ENCODE data around the gene IL12RB2. TPM values are rescaled to one million over a fixed set of nuclear protein-coding genes. Genes with fewer than 3 reads are reported as not detected.

IL12RB2 gene
- total and polyA plus RNA-seq, 2 of the 13 experiments (the other 11 are each of a cell fraction or from before 2014, with no cell fraction given), result not detected

DNA sequence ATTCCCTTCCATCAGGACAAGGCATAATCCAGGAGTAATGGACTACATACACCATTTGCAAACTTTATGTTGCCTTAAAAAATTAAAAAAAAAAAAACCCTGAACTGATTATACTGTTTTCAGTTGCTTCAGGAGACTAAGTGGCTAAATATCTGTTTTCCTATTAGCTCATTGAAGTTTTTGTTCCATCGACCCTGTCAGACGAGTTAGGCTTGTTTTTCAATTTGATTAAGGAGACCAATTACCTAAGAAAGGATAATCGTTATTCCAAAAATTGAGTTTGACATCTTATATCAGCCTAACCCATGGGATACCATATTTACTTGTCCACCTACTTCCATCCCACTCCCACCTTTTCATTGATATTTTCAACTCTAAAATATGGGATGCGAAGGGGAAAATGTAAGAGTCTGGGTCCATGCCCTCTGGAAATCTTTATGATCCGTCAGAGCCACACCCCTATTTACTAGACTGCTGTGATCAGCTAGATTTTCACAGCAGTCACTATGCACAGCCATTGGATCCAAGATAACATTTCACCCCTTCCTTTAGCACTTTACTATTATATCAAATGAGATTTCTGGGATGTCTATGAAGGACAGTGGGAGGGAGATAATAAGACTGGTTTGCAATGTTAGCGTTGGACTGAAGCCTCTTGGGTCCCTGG lies 41.0 kb downstream of the IL12RB2 start (continued):
- TF ChIP-seq MBD4 (IDR thresholded peaks at IDR 0.05; ENCODE audit: borderline replicate concordance, low read length) (no peak), BCL6 (CRISPR knock-in tag; IDR thresholded peaks at IDR 0.05) (no peak)

- POLR2A ChIA-PET, result no interaction called here
- no peak overlapping the region for H2AFZ ChIP-seq (ENCODE audit: low read length)
- no peak overlapping the region for H3K4me3 ChIP-seq (replicated peaks in 1 of 3; ENCODE audit: insufficient read depth in 1 of 3, low read depth in 2 of 3, low read length in 3 of 3)
- H3K9ac ChIP-seq (ENCODE audit: insufficient read depth, low read depth, low read length), result no peak overlapping the region
- no peak for DNase-seq (ENCODE audit: low spot score)
- no peaks in the 10 kb centered on the region for H4K20me1 ChIP-seq (ENCODE audit: insufficient read depth, low read length)
- no CpG with 5 or more reads among the region's 2 CpGs for WGBS (ENCODE audit: low lambda C conversion rate)
- H3K27me3 ChIP-seq (ENCODE audit: control insufficient read depth in 1 of 2, insufficient read depth in 2 of 2, low read length in 2 of 2), result no peaks in the 10 kb centered on the region
- no peak for ATAC-seq
- in situ Hi-C loops (cut with HindIII; ENCODE audit: extremely low pct_ligation_motif_present, low pct_unique_long_range_greater_than_20kb) (no loop called here), intact Hi-C loops (cut with micrococcal nuclease; ENCODE audit: unreplicated experiment) (no loop called here)
- H3K27ac ChIP-seq (ENCODE audit: extremely low read length, insufficient read depth, low read length), result no peak overlapping the region
- H3K4me2 ChIP-seq (ENCODE audit: low read depth, low read length), result no peak overlapping the region
- TF ChIP-seq, protein P1, sequence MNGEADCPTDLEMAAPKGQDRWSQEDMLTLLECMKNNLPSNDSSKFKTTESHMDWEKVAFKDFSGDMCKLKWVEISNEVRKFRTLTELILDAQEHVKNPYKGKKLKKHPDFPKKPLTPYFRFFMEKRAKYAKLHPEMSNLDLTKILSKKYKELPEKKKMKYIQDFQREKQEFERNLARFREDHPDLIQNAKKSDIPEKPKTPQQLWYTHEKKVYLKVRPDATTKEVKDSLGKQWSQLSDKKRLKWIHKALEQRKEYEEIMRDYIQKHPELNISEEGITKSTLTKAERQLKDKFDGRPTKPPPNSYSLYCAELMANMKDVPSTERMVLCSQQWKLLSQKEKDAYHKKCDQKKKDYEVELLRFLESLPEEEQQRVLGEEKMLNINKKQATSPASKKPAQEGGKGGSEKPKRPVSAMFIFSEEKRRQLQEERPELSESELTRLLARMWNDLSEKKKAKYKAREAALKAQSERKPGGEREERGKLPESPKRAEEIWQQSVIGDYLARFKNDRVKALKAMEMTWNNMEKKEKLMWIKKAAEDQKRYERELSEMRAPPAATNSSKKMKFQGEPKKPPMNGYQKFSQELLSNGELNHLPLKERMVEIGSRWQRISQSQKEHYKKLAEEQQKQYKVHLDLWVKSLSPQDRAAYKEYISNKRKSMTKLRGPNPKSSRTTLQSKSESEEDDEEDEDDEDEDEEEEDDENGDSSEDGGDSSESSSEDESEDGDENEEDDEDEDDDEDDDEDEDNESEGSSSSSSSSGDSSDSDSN (CRISPR knock-in tag; IDR thresholded peaks at IDR 0.05), result no peak
- TF ChIP-seq LRRFIP1 (CRISPR knock-in tag; conservative IDR thresholded peaks at IDR 0.05) (no peak), TCF7 (IDR thresholded peaks at IDR 0.05; ENCODE audit: low read depth) (no peak), ZNF329 (CRISPR knock-in tag; IDR thresholded peaks at IDR 0.05; ENCODE audit: low read depth) (no peak), ZNF18 (CRISPR knock-in tag; IDR thresholded peaks at IDR 0.05; ENCODE audit: insufficient replicate concordance) (no peak), ZFAT (CRISPR knock-in tag; conservative IDR thresholded peaks at IDR 0.05) (no peak), ZNF543 (CRISPR knock-in tag; IDR thresholded peaks at IDR 0.05) (no peak), ZNF124 (CRISPR knock-in tag; IDR thresholded peaks at IDR 0.05) (no peak), FOSL2 (CRISPR knock-in tag; IDR thresholded peaks at IDR 0.05) (no peak)
- TF ChIP-seq, protein P2, sequence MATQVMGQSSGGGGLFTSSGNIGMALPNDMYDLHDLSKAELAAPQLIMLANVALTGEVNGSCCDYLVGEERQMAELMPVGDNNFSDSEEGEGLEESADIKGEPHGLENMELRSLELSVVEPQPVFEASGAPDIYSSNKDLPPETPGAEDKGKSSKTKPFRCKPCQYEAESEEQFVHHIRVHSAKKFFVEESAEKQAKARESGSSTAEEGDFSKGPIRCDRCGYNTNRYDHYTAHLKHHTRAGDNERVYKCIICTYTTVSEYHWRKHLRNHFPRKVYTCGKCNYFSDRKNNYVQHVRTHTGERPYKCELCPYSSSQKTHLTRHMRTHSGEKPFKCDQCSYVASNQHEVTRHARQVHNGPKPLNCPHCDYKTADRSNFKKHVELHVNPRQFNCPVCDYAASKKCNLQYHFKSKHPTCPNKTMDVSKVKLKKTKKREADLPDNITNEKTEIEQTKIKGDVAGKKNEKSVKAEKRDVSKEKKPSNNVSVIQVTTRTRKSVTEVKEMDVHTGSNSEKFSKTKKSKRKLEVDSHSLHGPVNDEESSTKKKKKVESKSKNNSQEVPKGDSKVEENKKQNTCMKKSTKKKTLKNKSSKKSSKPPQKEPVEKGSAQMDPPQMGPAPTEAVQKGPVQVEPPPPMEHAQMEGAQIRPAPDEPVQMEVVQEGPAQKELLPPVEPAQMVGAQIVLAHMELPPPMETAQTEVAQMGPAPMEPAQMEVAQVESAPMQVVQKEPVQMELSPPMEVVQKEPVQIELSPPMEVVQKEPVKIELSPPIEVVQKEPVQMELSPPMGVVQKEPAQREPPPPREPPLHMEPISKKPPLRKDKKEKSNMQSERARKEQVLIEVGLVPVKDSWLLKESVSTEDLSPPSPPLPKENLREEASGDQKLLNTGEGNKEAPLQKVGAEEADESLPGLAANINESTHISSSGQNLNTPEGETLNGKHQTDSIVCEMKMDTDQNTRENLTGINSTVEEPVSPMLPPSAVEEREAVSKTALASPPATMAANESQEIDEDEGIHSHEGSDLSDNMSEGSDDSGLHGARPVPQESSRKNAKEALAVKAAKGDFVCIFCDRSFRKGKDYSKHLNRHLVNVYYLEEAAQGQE (IDR thresholded peaks at IDR 0.05; ENCODE audit: borderline replicate concordance in 1 of 2, low read depth in 1 of 2, low read length in 2 of 2), result no peak
- no peaks in the 10 kb centered on the region for H3K4me1 ChIP-seq (ENCODE audit: insufficient read depth, low read length)
- CTCF ChIA-PET (ENCODE audit: low intra/inter-chr PET ratio, low total read pairs), result no interaction called here
- BruUV-seq (replicated peaks), result no TSS peak
- H3K9me3 ChIP-seq (ENCODE audit: low read length), result no peaks in the 10 kb centered on the region
- FAIRE-seq, result no peak
- no peaks in the 10 kb centered on the region for H3K36me3 ChIP-seq (replicated peaks in 1 of 2; ENCODE audit: control insufficient read depth in 1 of 2, insufficient read depth in 2 of 2, low read length in 2 of 2)
- H3K79me2 ChIP-seq (ENCODE audit: insufficient read depth, low read length), result no peaks in the 10 kb centered on the region
These were observed 43.1 kb downstream of the IL12RB2 start for GRCh38 chr1:67350783-67351182.
